ENCODE measurements around the gene WDR86.
A peak's percentile ranks its signal among the peaks of the same experiment; 100 is the strongest.

WDR86 gene

DNA sequence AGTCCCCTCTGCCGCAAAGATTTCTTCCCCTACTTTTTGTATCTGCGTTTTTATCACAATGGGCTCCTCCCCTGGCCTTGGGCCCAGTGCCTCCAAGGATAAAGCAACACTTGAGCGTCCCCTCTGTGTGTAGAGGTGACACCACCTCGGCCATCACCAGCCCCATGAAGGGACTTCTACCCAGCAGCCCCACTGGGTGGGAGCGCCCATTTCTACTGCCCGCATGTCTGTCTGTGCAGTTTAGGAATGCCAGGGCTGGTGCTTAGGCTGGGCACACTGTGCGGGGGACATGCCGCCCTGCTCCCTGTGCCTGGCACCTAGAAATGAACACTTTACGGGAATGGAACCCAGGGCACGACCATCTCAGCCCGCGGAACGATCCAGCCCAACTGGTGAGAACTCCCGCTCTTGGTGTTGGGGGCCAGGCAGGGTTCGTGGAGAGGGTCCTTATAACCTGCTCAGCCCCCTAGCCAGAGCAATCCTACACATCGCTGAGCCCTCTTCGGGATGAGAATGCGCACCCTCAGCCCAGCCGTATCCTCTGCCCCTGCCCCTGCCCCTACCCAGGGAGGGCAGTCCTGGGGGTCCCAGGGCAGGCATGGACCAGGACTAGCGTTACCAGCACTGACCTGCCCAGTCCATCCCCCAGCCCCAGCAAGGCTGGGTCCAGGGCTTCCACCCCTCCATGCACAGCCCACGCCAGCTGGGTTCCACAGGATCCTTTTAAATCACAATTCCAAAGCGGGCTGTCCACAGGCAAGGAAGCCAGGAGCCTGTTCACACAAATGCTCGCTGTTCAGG, 17.3 kb upstream of the WDR86 start:
- DNase-seq, result no peak

DNA sequence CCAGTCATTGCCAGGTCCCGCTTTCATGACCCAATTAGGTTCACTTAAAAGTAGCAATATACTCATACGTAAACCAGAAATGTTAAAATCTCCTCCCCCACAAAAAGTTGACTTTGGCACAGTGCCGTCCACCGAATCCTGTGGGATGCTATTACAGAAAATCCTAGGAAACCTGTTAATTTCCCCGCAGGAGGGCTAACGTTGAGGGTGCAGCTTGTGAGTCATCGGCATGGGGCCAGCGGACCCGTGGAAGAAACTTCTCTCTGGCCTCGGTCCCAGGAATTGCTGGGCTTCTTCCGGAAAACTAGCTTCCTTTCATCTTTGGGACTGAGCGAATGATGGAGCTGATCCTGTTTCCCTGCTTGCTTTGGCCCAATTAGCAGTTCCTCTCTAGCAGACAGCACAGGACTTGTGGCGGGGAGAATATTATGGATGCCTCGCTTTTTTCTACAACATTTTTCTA, 16.6 kb upstream of the WDR86 start:
- no peak for DNase-seq

DNA sequence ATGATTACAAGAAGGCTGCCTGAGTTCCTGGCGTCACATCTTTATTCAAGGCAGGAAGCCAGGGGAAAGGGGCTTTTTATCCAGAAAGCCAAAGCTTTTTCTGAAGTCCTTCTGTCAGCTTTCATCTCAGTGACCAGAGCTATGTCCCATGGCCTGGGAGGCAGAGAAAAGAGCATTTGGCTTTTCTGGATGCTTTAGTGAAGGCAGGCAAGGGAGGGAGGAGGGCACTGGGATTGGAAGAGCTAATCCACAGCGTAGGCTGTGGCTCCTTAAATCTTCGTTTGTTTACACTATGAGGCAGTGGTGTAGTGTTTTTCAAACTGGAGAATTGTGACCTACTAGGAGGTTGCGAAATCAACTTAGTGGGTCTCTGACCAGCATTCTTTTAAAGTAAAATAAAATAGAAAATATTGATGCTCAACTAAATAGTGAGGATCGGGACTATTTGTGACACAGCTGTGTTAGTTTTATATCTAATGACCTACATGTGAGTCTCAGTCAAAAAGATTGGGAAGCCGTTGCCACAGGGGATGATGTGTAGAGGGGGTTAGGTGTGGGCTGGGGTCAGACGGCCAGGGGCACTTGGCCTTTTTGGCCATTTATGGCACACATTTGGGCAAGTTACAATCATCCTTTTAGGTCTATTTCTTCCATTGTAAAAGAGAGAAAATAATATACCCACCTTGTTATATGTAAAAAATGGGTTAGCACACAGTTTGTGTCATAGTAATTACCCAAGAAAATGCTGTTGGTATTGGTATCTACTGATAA, 16.0 kb upstream of the WDR86 start:
- no peak for DNase-seq

DNA sequence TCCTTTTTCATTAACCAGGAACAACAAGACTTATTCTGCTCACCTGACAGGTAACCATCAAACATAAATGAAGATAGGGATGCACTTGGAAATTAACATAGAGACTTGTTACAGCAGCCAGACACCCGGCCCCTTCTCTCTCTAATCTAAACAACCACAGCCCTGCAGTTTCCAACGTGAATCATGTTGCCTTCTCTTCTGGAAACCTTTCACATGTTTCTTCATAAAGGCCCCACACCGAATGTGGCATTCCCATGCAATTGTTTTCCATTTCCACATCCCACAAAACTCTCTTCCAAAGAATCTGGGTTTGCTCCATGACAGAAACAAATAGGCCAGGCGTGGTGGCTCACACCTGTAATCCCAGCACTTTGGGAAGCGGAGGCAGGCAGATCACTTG, 15.0 kb upstream of the WDR86 start:
- DNase-seq, result no peak

DNA sequence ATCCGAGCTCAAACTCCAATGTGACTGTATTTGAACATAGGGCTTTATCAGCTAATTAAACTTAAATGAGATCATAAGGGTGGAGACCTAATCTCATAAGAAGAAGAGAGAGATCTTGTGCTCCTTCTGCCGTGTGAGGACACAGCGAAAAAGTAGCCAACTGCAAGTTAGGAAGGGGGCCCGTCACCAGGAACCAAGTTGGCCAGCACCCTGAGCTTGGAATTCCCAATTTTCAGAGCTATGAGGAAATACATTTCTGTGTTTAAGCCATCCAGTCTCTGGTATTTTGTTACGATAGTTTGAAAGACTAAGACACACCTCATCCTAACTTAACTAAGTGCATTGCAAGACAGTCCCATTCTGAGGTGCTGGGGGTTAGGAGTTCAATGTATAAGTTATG, 14.1 kb upstream of the WDR86 start:
- DNase-seq, result no peak

DNA sequence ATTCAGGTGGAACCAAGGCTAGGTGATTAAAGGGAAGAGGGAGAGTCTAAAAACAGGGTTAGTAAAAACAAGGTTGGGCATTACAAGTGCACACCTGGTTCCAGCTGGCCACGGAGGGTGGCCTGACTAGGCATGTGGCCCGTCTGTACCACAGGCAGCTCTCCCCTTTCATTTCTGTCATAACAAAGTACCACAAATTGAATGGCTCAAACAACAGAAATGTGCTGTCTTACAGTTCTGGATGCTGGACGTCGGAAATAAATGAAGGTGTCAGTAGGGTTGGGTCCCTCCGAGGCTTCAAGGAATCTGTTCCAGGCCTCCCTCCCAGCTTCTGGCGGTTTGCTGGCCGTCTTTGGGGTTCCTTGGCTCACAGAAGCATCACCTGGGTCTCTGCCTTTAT, 13.4 kb upstream of the WDR86 start:
- DNase-seq, result no peak

DNA sequence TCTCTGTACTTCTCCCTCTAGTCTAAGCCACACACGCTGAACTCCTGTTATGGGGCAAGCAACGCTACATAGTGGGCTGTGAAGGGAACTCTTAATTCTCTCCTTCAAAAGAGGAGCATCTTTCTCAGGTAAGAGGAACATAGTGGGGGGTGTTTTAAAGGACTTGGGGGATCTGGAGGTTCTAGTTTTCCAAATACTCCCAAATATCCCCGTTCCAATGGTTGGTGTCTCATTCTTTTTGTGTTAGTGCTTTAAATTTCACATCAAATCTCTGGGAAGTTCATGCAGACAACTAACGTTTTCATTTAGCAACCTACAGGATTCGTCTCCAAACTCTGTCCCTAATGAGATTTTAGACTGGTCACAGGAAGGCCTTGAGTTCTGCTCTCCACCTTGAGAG, 12.4 kb upstream of the WDR86 start:
- no peak for DNase-seq

DNA sequence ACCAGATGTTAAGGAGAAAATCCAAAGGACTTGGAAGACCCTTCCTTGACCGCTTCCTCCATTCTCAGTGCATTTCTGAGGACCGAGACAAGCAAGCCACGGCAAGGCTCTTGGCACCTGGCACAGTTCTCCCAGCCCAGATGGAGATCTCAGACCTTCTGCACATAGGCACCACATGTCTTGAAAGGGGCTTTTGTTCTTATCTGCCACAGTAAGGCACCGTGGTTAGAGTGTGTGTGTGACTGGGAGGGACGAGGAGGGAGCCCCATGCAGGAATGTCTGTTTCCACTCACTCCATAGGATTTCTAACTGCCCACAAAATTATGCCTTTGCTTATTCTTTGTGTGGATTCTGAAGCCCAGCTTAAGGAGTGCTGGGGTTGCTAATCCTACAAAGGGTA, 10.3 kb upstream of the WDR86 start:
- no peak for DNase-seq

DNA sequence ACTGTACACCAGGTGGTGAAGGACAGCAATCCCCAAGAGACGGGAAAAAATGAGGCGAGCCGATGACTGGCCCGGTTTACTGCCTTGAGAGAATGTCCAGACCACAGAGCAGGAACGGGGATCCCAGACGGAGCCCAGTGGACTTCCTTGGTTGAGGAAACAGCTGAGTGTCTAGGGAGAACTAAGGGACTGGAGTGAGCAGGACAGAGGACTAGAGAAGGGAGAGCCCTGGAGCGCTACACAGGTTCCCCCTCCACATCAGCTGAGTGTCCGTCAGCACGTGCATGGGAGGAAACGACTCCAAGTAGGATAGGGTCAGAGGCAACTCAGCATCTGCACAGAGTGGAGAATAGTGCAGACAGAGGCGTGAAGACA, 7.1 kb upstream of the WDR86 start:
- DNase-seq, result no peak

DNA sequence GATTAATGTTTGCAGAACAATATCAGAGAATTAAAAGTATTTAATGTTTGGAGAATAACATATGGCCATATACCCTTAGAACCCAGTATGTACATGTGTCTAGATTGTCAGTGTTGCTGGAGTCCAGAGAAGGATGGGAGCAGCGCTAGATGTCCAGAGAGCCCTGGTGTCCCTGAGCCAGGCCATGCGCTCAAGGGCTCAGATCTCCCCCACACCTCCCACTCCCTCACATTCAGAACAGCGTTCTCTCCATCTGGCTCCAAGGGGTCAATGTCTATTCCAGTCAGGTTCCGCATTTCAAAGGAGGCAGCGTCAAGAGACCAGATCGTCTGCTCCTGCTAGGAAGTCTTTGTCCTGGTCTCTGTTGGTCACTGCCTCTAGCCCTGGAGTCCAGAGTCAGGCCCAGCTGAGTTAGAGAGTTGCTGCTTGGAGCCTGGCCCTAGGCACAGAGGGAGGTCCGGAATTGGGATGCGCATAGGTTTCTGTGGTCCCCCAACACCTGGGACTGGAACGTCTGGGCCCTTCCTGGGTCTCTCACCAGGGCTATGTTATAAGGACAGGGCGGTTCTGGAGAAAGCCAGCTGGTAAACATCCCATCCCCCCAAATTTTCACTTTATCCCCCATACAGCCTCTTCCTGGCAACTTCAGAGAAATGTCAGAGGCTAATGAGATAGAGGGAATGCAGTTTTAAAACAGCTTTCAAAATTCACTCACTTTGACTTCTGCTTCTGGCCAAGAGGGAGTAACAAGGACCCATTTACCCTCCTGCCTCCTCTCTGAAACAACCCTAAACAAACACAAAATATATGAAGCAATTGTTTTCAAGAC, 6.5 kb upstream of the WDR86 start:
- no peak for DNase-seq

DNA sequence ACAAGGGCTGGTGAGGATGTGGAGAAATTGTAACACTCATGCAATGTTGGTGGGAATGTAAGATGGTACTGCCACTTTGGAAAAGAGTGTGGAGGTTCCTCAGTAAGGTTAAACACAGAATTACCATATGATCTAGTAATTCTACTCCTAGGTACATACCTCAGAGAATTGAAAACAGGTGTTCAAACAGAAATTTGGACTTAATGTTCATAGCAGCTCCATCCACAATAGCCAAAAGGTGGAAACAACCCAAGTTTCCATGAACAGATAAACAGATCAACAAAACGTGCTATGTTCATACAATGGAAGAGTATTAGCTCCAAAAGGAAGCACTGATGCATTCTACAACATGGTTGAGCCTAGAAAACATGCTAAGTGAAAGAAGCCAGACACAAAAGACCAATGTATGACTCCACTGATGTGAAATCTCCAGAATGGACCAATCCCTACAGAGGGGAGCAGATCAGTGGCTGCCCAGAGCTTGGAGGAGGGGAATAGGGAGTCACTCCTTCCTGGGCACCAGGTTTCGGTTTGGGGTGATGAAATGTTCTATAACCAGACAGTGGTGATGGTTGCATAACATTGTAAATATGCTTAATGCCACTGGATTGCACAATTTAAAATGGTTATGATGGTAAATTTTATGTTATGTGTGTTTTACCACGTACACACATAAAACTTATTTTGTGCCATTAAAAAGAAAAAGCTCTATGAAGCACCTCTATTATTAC, 5.7 kb upstream of the WDR86 start:
- DNase-seq, result no peak

DNA sequence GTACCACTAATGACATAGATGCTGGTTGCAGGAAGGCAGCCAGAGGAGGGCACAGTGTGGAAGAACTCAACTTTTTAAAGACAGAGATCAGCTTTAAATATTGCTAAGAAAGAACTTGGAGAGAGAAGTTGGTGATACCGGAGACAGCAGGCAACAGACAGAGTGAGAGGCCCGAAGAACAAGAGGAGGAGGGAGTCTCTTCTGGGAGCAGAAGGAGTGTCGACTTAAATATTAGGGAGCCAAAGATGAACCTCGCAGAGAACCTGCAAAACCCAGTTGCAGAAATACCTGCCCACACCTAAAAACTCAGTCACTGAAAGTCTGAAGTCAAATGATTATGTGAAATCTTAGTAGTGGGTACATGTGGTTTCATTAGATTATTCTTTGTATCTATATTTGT, 3.4 kb upstream of the WDR86 start:
- DNase-seq, result no peak

DNA sequence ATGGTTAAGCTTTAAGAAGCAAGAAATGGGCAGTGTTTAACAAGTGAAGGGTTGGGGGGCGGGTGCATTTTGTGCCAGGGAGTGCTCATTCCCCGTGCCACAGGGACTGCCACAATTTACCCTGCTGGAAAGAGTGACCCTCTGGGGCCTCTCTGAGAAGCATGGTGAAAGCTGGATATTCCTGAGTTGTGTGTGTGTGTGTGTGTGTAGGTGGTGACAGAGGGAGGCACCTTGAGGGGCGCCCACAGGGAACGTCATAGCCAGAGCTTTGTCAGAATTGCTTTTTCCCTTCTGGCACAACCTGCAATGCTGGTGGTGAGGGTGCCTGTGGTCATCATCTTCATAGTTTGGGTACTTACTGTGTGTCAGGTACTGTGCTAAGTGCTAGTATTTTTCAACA, 2.5 kb upstream of the WDR86 start:
- DNase-seq, result no peak

DNA sequence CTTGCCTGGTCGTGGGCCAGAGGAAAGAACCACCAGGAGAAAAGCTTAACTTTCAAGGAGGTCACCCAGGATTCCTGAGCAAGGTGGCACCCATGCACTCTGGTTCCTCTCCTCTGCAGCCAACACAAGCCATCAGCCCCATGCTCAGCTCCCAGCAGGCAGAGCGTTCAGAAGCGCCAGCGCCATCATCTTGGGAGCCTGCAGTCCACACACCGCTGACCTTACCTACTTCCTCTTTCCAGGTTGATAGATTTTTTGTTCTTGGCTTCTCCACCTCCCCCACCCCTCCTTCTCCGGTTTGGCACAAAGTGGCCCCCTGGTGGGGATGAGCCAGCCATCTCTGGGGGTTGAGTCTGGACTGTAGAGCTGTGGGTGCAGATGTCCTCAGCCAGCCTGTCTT, 1.7 kb upstream of the WDR86 start:
- no peak for DNase-seq

DNA sequence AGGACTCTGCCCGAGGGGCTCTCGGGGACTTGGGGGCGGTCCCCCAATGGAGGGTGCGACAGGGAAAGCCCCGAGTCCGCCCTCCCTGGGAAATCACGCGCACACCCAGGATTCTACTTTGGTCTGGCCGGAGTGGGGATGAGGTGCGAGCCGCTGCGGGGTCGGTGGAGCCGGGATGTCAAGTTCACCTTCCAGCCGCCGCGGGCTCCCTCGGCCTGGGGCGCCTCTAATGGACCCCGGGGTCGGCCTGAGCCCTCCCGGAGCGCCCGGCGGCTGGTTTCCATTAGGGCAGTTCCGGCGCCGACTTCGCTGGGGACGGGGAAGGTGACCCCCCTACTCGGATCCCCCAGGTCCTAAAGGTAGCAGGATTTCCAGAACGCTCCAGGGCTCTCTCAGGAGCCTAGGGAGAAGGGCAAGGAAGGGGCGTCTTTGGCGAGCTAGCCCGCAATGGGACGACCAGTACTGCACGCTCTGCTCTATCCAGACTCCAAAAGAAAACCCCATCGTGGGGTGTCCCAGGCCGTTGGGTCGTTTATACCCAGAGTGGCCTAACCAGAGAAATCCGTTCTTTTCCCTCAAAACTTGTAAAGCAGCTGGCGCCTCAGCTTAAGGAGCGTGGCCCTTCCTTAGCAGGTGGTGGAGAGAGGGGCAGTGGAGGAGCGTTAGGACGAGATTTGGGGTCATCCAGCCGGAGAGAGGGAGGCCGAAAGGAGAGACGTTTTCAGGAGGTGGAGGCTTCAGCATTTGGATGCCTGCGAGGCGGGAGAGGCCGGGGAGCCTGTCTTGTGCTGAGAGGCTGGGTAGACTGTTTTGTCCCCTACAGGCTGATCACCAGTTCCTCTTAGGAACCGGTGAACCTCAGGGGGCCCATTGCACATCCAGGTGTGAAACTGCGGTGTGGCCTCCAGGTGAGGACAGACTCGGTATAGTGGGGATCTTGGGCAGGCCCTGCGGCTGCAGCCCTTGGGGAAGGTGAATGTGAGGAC, 860 bp upstream of the WDR86 start:
- DNase-seq, result peak; percentile 19

DNA sequence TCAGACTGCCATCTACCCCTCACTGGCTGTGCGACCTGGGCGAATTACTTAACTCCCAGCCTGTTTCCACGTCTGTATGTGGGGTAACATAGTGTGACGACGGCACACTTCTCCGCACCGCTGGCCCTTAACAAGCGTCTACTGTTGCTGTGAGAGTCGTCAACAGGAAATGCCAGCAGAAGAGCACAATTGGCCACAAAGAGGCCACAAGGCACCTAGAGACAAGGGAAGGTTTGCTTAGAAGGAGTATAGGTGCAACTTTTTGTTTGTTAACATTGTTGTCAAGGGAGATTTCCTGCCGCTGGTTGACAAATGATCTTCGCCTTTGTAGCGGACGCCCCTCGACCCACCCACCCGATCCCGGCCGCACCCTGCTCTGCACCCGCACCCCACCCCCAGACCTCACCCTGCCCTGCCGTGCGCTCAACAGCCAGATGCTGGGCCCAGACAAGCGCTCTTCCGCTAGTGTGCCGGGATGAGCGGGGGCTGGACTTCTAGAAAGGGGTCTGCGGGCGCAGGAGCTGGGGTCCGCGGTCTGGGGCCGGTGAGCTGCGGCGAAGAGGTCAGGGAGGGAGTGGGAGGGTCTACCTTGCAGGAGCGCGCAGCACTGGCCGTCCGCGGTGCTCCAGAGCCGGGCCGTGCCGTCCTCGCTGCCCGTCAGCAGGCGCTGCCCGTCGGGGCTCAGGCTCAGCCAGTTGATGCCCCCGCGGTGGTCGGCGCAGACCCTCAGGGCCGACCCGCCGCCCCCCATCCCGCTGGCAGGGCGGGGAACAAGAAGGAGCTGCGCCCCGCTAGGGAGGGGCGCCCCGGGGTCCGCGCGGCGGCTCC, 785 bp downstream of the WDR86 start:
- peak; percentile 60 for DNase-seq

DNA sequence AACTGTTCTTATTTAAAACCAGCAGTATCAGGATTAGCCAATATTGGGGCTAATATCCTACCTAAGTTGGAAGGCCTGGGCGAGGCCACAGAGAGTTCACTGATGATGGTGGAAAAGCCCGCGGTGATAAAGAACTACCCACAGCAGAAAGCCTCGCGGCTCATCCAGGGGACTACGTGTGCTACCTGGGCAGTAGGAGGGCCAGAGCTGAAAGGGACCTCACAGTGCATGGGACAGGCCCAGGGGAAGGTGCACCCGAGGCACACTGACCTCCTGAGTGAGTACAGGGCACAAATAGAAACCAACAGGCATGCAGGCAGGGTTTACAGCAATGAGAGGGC, 1.4 kb downstream of the WDR86 start:
- DNase-seq, result no peak

DNA sequence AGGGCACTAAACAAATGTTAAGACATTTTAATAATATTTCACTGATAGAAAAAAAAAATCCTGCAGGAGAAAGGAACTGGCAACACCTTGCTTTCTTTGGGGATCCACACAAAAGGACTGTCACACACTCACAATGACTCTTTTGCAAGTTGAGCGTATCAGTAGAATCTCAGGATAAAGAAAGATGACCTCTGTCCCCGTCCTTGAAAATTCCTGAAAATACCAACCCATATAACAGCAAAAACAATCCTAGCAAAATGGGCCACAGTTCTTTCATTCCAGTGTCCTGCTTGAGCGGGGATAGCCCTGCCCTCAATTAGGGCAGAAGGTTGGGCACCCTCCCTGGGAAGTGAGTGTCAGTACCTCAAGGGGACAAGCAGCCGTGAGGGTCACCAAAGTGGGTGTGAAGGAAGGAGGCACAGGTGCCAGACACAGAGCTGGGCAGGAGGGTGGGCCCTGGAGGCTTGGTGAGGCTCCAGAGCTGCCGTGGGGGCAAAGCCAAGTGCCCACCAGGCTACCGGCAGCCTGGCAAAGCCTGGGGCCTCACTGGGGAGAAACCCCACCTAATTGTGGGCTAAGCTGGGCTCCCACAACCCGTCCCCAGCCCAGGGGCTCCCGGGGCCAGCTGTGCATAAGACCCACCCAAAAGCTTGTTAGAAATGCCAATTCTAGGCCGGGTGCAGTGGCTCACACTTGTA, 2.8 kb downstream of the WDR86 start:
- no peak for DNase-seq

DNA sequence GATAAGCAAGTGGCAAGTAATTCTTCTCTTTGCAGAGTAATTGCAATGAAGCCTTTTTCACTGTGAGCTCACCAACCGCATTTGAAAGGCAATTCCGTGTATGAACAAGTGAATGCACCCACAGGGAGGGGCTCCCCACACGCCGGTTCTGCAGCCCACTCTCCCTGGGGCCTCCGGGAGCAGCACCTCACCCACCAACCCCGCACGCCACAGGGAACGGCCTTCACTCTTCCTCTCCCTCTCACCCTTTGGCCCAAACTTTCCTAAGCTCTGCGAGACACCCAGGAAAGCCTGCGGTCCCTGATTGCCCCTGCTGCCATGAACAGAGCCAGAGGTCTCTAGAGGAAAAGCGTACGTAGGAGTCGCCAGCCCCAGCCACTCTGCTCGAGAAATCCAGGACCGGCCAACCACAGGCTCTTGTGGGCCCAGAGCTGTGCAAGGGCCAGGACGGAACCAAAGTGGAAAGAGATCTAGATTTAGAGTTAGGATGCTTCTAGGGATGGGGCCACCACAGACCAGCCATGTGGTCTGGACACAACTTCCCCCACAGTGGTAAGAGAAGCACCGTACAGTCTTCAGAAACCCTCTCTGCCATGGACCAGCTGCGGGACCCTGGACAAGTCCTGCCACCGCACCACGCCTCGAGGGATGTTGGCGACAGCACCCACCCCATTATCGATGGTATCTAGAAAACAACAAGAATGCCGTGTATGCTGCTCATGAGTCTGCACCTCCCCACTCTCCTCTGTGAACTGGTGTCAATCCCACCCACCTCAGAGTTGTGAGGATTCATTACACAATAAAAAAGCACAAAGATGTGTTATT, 3.6 kb downstream of the WDR86 start:
- no peak for DNase-seq

Measured in activated naive CD4-positive, alpha-beta T cell treated with Interleukin-2 at 50 U/mL for 16 hours (primary cell).